BLaER1 treated with 17β-estradiol and CSF1 and Interleukin-3, amounts not matched to agents 10 nM and 100 nM (cell line): Measurements from ENCODE around the gene CFAP20DC.
"Not testable (repeated sequence)": the region's sequence is repeated elsewhere in the genome, so short reads cannot be mapped to it uniquely, and the experiment has no call there.

ENCODE experiments used
- H3K27ac ChIP-seq, 11 experiments: shearing (Covaris generic); formaldehyde crosslinking; 2 replicates each; pipeline ENCODE4 v1.8.1; 2022
- H3K27me3 ChIP-seq, 11 experiments: shearing (Covaris generic); formaldehyde crosslinking; 2 replicates each; pipeline ENCODE4 v1.8.1; 2022
- H3K36me3 ChIP-seq, 11 experiments: shearing (Covaris generic); formaldehyde crosslinking; 2 replicates each; pipeline ENCODE4 v1.8.1; 2022
- H3K4me1 ChIP-seq, 10 experiments: shearing (Covaris generic); formaldehyde crosslinking; 2 replicates each; pipeline ENCODE4 v1.8.1; 2022
- H3K4me2 ChIP-seq, 11 experiments: shearing (Covaris generic); formaldehyde crosslinking; 2 replicates each; pipeline ENCODE4 v1.8.1; 2022
- H3K4me3 ChIP-seq, 10 experiments: shearing (Covaris generic); formaldehyde crosslinking; 2 replicates each; pipeline ENCODE4 v1.8.1; 2022
- H3K9ac ChIP-seq, 11 experiments: shearing (Covaris generic); formaldehyde crosslinking; 2 replicates each; pipeline ENCODE4 v1.8.1; 2022
- H3K9me3 ChIP-seq, 11 experiments: shearing (Covaris generic); formaldehyde crosslinking; replicated peaks in 1 of 11; 2 replicates each; pipeline ENCODE4 v1.8.1; 2022
- H4K20me1 ChIP-seq, 11 experiments: shearing (Covaris generic); formaldehyde crosslinking; 2 replicates each; pipeline ENCODE4 v1.8.1; 2022
- Cebpa-rat ChIP-seq, 11 experiments: shearing (Covaris generic); IDR thresholded peaks; 2 replicates each; pipeline ENCODE4 v1.8.1; 2022

Gene CFAP20DC

DNA sequence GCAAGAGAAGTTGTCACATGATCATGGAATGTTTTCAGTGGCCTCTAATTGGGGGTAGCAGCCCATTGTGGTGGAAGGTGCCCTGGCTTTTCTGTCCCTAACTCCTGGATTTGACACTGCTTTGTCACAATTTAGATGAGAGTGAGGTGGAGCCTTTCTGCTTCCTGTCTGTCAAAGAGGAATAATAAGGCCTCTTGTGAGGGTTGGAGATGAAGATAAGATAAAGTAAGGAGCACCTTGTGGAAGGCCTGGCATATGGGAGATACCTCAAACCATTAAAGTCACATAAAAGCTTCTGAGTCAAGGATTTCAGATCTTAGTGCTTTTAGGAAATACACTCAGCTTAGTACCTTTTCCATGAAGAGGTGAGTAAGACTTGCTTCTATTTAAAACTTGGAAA lies 210.6 kb downstream of the CFAP20DC start:
- peaks cover 0 to 12% (median 0%) of the 10 kb centered on the region in 10 experiments; a peak in 5 of 20 replicates for H3K4me1 ChIP-seq
- no peaks in the 10 kb centered on the region for H3K27me3 ChIP-seq
- no peak overlapping the region for H3K4me3 ChIP-seq
- H4K20me1 ChIP-seq: no peaks in the 10 kb centered on the region
- no peak for TF ChIP-seq Cebpa-rat (IDR thresholded peaks at IDR 0.05)
- no peak overlapping the region for H3K9ac ChIP-seq
- H3K4me2 ChIP-seq: no peak overlapping the region
- H3K36me3 ChIP-seq: peaks cover 0 to 67% (median 12%) of the 10 kb centered on the region in 11 experiments; a peak in 11 of 22 replicates
- H3K27ac ChIP-seq: no peak overlapping the region
- peaks cover 0 to 77% (median 49%) of the 10 kb centered on the region in 11 experiments; a peak in 19 of 22 replicates for H3K9me3 ChIP-seq

DNA sequence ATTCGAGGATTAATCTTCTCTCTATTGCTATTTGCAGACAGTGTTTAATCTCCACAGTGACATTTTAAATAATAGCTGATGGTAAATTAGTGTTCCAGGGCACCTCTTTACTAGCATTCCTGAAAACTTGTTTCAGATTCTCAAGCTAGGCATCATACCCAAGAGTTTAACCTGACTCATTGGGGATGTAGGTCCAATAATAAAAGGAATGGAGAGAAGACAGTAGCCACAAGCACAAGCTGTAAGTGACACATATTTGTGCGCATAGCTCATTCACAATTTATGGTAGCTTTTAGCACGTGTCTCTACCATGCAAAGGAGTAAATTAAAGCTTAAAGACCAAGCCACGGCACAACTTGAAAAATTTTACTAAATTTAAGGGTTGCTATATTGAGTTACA lies 212.0 kb downstream of the CFAP20DC start:
- H3K4me1 ChIP-seq: peaks cover 0 to 19% (median 0%) of the 10 kb centered on the region in 10 experiments; a peak in 6 of 20 replicates
- H3K9me3 ChIP-seq: peaks cover 0 to 84% (median 49%) of the 10 kb centered on the region in 11 experiments; a peak in 19 of 22 replicates
- peaks cover 0 to 79% (median 12%) of the 10 kb centered on the region in 11 experiments; a peak in 11 of 22 replicates for H3K36me3 ChIP-seq
- H3K4me2 ChIP-seq: no peak overlapping the region
- no peaks in the 10 kb centered on the region for H3K27me3 ChIP-seq
- H4K20me1 ChIP-seq: no peaks in the 10 kb centered on the region
- H3K9ac ChIP-seq: no peak overlapping the region
- H3K27ac ChIP-seq: no peak overlapping the region
- TF ChIP-seq Cebpa-rat (IDR thresholded peaks at IDR 0.05): no peak
- no peak overlapping the region for H3K4me3 ChIP-seq

- Histone ChIP-seq H3K4me2 (no peak overlapping the region), H3K9ac (no peak overlapping the region), H3K4me1 (peaks cover 0 to 19% (median 0%) of the 10 kb centered on the region in 10 experiments; a peak in 6 of 20 replicates), H4K20me1 (no peaks in the 10 kb centered on the region), H3K9me3 (peaks cover 0 to 84% (median 45%) of the 10 kb centered on the region in 11 experiments; a peak in 18 of 22 replicates), H3K36me3 (peaks cover 0 to 79% (median 12%) of the 10 kb centered on the region in 11 experiments; a peak in 12 of 22 replicates), H3K27me3 (no peaks in the 10 kb centered on the region), H3K27ac (no peak overlapping the region), H3K4me3 (no peak overlapping the region)
- no peak for TF ChIP-seq Cebpa-rat (IDR thresholded peaks at IDR 0.05)
Measured at GRCh38 chr3:58837141-58837843, 212.5 kb downstream of the CFAP20DC start.

- Histone ChIP-seq H3K4me1 (peaks cover 0 to 10% (median 0%) of the 10 kb centered on the region in 10 experiments; a peak in 4 of 20 replicates), H3K36me3 (peaks cover 0 to 87% (median 19%) of the 10 kb centered on the region in 11 experiments; a peak in 13 of 22 replicates), H3K4me2 (no peak overlapping the region), H3K27ac (no peak overlapping the region), H4K20me1 (no peaks in the 10 kb centered on the region), H3K4me3 (no peak overlapping the region), H3K27me3 (no peaks in the 10 kb centered on the region), H3K9me3 (peaks cover 0 to 87% (median 38%) of the 10 kb centered on the region in 11 experiments; a peak in 16 of 22 replicates), H3K9ac (no peak overlapping the region)
- no peak for TF ChIP-seq Cebpa-rat (IDR thresholded peaks at IDR 0.05)
Measured at GRCh38 chr3:58835086-58835485, 214.7 kb downstream of the CFAP20DC start.

- H3K36me3 ChIP-seq: peaks cover 0 to 90% (median 29%) of the 10 kb centered on the region in 11 experiments; a peak in 14 of 22 replicates
- no peaks in the 10 kb centered on the region for H3K27me3 ChIP-seq
- H3K27ac ChIP-seq: no peak overlapping the region
- H3K4me1 ChIP-seq: peaks cover 0 to 7% (median 0%) of the 10 kb centered on the region in 10 experiments; a peak in 2 of 20 replicates
- no peak overlapping the region for H3K9ac ChIP-seq
- no peaks in the 10 kb centered on the region for H4K20me1 ChIP-seq
- no peak overlapping the region for H3K4me2 ChIP-seq
- H3K4me3 ChIP-seq: no peak overlapping the region
- no peak for TF ChIP-seq Cebpa-rat (IDR thresholded peaks at IDR 0.05)
- peaks cover 0 to 88% (median 44%) of the 10 kb centered on the region in 11 experiments; a peak in 16 of 22 replicates for H3K9me3 ChIP-seq
Measured at GRCh38 chr3:58833491-58833890, 216.3 kb downstream of the CFAP20DC start.

DNA sequence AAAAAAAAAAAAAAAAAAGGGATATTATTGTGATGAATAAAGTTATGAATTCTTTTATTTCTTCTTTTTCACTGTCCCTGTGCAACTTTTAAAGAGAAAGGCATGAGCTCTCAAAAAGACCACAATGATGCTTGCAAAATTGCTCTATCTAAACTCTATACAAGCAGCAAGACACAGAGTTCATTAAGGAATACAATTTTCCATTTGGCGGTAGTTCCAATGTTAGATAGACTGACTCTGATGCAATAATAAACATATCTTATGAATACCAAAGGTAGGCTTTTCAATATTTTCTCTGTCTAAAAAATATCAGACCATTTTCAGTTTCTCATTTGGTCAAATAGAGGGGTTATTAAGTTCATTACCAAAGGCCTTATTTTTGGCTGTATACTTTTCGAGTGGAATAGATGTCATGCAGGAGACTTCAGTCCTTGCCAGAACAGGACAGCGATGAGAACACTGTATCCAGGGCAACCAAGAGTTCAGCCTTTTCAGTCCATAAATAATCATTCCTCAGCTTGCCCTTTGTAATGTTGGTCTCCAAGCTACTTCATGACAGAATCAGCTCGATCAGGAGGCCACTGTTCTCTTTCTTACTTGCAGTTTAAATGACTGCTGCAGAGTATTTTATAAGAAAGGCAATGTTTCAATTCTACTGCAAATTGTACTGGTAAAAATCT lies 220.4 kb downstream of the CFAP20DC start:
- no peak overlapping the region for H3K9ac ChIP-seq
- H3K4me3 ChIP-seq: no peak overlapping the region
- H3K9me3 ChIP-seq: peaks cover 0 to 75% (median 36%) of the 10 kb centered on the region in 11 experiments; a peak in 16 of 22 replicates
- no peak overlapping the region for H3K4me2 ChIP-seq
- H3K36me3 ChIP-seq: peaks cover 0 to 80% (median 43%) of the 10 kb centered on the region in 11 experiments; a peak in 14 of 22 replicates
- no peaks in the 10 kb centered on the region for H3K27me3 ChIP-seq
- no peak for TF ChIP-seq Cebpa-rat (IDR thresholded peaks at IDR 0.05)
- peaks cover 0 to 24% (median 13%) of the 10 kb centered on the region in 10 experiments; a peak in 15 of 20 replicates for H3K4me1 ChIP-seq
- H4K20me1 ChIP-seq: no peaks in the 10 kb centered on the region
- H3K27ac ChIP-seq: no peak overlapping the region

DNA sequence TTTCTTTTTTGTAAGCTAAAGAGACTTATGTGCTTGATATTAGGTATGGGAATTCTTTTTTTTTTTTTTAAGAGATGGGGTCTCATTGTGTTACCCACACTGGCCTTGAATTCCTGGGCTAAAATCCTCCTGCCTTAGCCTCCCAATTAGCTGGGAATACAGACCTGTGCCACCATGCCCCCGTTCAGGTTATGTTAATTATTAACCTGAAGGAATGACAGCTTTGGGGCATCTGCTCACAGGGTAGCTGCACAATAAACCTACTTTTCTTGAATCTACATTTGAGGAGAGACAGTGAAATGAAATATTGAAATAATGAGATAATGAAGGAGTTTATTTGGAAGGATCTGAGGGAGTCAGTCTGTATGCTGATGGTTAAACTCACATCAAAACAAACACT lies 225.0 kb downstream of the CFAP20DC start:
- peak overlapping the region in 10 of 11 experiments; percentile 15 to 73 (median 52); a peak in 17 of 22 replicates for H3K4me2 ChIP-seq

GRCh38 chr3:58824285-58824684 lies 225.5 kb downstream of the CFAP20DC start:
- no peak for TF ChIP-seq Cebpa-rat (IDR thresholded peaks at IDR 0.05)
- Histone ChIP-seq H3K9ac (peak overlapping the region in 2 of 11 experiments; percentile 29 to 51; a peak in 3 of 22 replicates), H3K4me2 (peak overlapping the region; percentile 15 to 73 (median 45); a peak in 18 of 22 replicates), H3K27ac (peak overlapping the region in 1 of 11 experiments; percentile 22; a peak in 1 of 22 replicates), H3K9me3 (peaks cover 0 to 31% (median 22%) of the 10 kb centered on the region in 11 experiments; a peak in 14 of 22 replicates), H4K20me1 (no peaks in the 10 kb centered on the region), H3K27me3 (no peaks in the 10 kb centered on the region), H3K4me3 (peak overlapping the region in 2 of 10 experiments; percentile 37; a peak in 3 of 20 replicates), H3K36me3 (peaks cover 0 to 37% (median 24%) of the 10 kb centered on the region in 11 experiments; a peak in 13 of 22 replicates), H3K4me1 (peaks cover 0 to 27% (median 18%) of the 10 kb centered on the region in 10 experiments; a peak in 15 of 20 replicates)

More for the DNA sequence above, 225.0 kb downstream of the CFAP20DC start:
- Histone ChIP-seq H3K4me3 (peak overlapping the region in 2 of 10 experiments; percentile 37; a peak in 3 of 20 replicates), H3K4me1 (peaks cover 0 to 27% (median 18%) of the 10 kb centered on the region in 10 experiments; a peak in 15 of 20 replicates), H4K20me1 (no peaks in the 10 kb centered on the region), H3K27ac (peak overlapping the region in 1 of 11 experiments; percentile 22; a peak in 2 of 22 replicates), H3K36me3 (peaks cover 0 to 42% (median 28%) of the 10 kb centered on the region in 11 experiments; a peak in 14 of 22 replicates), H3K9ac (peak overlapping the region in 2 of 11 experiments; percentile 29 to 51; a peak in 4 of 22 replicates), H3K9me3 (peaks cover 0 to 36% (median 24%) of the 10 kb centered on the region in 11 experiments; a peak in 14 of 22 replicates), H3K27me3 (no peaks in the 10 kb centered on the region)
- TF ChIP-seq Cebpa-rat (IDR thresholded peaks at IDR 0.05): no peak

GRCh38 chr3:58806551-58807244 lies 243.1 kb downstream of the CFAP20DC start:
- not testable (repeated sequence) for H3K4me1 ChIP-seq, H4K20me1 ChIP-seq, H3K4me3 ChIP-seq, H3K27ac ChIP-seq, H3K9ac ChIP-seq, H3K27me3 ChIP-seq, H3K4me2 ChIP-seq
- H3K36me3 ChIP-seq: peaks cover 0 to 38% (median 19%) of the 10 kb centered on the region in 11 experiments; a peak in 11 of 22 replicates
- peaks cover 5 to 43% (median 15%) of the 10 kb centered on the region in 11 experiments; a peak in 17 of 22 replicates for H3K9me3 ChIP-seq
